Esophagus squamous epithelium (tissue), 5 donors: ENCODE measurements around the gene CPXM2. TPM values are rescaled to one million over a fixed set of nuclear protein-coding genes. Genes with fewer than 3 reads are reported as not detected.

ENCODE experiments used
- DNase-seq: peaks from one replicate; lab custom pipeline; 2025; lab: John Stamatoyannopoulos, UW
- H3K27ac ChIP-seq, 4 donors: fragments of 200-600 bp; sonication (generic); one replicate each; pipeline ENCODE4 v1.5.1; 2016 to 2019; ENCODE audit warnings: mild to moderate bottlenecking in 1 of 4
- H3K27me3 ChIP-seq, 4 donors: fragments of 200-600 bp; sonication (generic); 1 replicate in 3 of 4; 2 replicates in 1 of 4; pipeline versions ENCODE4 v1.5.1 to v1.6.0; 2017 to 2021; ENCODE audit warnings: antibody characterized with exemption in 1 of 4
- H3K36me3 ChIP-seq, 3 donors: fragments of 200-600 bp; sonication (generic); one replicate each; pipeline ENCODE4 v1.5.1; 2016 to 2019
- H3K4me1 ChIP-seq, 3 donors: fragments of 200-600 bp; sonication (generic); one replicate each; pipeline ENCODE4 v1.5.1; 2017 to 2019
- H3K4me3 ChIP-seq, 4 donors: fragments of 200-600 bp; sonication (generic); 1 replicate in 3 of 4; 2 replicates in 1 of 4; pipeline ENCODE4 v1.5.1; 2016 to 2019; ENCODE audit warnings: mild to moderate bottlenecking in 2 of 4, moderate library complexity in 1 of 4
- H3K9me3 ChIP-seq, 3 donors: fragments of 200-600 bp; sonication (generic); one replicate each; pipeline ENCODE4 v1.5.1; 2016 to 2019
- CTCF ChIP-seq, 6 experiments: fragments of 450-650 bp in 4 of 6; fragments of 200-600 bp in 2 of 6; sonication (generic) in 2 of 6; IDR thresholded peaks; one replicate each; pipeline ENCODE4 v1.5.1; 2016 to 2019; ENCODE audit warnings: antibody characterized with exemption in 6 of 6, mild to moderate bottlenecking in 4 of 6, moderate library complexity in 4 of 6
- POLR2A ChIP-seq, 4 donors: fragments of 450-650 bp; IDR thresholded peaks; one replicate each; pipeline ENCODE4 v1.6.1; 2017; ENCODE audit warnings: antibody characterized with exemption in 4 of 4, mild to moderate bottlenecking in 4 of 4, moderate library complexity in 3 of 4
- WGBS, 2 donors: methylation state at CpG; one replicate each; pipeline ENCODE4 v1.1.5; 2018; 5-methylcytosine and 5-hydroxymethylcytosine counted together
- intact Hi-C: fragments of 100-400 bp; cut with DNase I; formaldehyde crosslinking; loops from one replicate; pipeline ENCODE4 v1.15.0; 2022
- total RNA-seq, 4 donors: library from RNA; depleted of rRNA; stranded (reverse); fragments of >200 nt; gene quantifications; one replicate each; pipeline ENCODE4 v1.1.0, GENCODE V29; 2016
- donor health status: DM: yes; HTN: yes; CAD: no.

CPXM2 gene
- total RNA-seq, 4 donors from 2014 or later = 2.5 to 9.2 (median 3.0) TPM

DNA sequence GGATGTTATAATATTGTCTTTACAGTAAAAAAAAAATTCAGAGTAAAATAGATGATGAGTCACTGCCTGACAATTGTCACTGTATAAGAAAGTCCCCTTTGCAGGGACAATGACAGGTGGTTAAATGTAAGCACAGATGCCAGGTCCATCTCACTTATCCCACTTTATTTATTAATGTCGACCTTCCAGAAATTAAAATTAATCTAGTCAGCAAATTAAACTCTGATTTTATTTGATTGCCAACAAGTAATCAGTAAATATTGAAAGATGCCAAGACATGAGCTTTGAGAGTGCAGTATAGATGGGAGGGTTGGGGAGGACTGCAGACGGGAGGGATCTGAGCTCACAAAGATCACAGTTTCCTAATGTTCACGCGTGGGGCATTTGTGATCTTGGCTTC, 50.9 kb downstream of the CPXM2 start:
- Histone ChIP-seq H3K4me1 (peaks cover 0 to 4% (median 0%) of the 10 kb centered on the region in 3 donors), H3K9me3 (no peaks in the 10 kb centered on the region), H3K4me3 (no peak overlapping the region), H3K27ac (no peak overlapping the region), H3K36me3 (no peaks in the 10 kb centered on the region), H3K27me3 (peaks cover 0 to 5% (median 0%) of the 10 kb centered on the region in 4 donors)
- WGBS, 2 donors = 84 to 87% methylated on average over 4 of the region's 4 CpGs
- DNase-seq = no peak
- no peak for TF ChIP-seq POLR2A (IDR thresholded peaks at IDR 0.05)
- TF ChIP-seq CTCF (IDR thresholded peaks at IDR 0.05) = no peak
- intact Hi-C loops = no loop called here

- TF ChIP-seq POLR2A (IDR thresholded peaks at IDR 0.05) (no peak), CTCF (IDR thresholded peaks at IDR 0.05) (no peak)
- peaks cover 0 to 8% (median 0%) of the 10 kb centered on the region in 4 donors for H3K27me3 ChIP-seq
- H3K36me3 ChIP-seq = no peaks in the 10 kb centered on the region
- H3K27ac ChIP-seq = no peak overlapping the region
- no peak for DNase-seq
- no peak overlapping the region for H3K4me3 ChIP-seq
- no peaks in the 10 kb centered on the region for H3K4me1 ChIP-seq
- intact Hi-C loops = no loop called here
- 84 to 85% methylated on average over 9 to 13 of the region's 13 CpGs for WGBS, 2 donors
- no peaks in the 10 kb centered on the region for H3K9me3 ChIP-seq
Measured at GRCh38 chr10:123838596-123839310, 52.9 kb downstream of the CPXM2 start.

DNA sequence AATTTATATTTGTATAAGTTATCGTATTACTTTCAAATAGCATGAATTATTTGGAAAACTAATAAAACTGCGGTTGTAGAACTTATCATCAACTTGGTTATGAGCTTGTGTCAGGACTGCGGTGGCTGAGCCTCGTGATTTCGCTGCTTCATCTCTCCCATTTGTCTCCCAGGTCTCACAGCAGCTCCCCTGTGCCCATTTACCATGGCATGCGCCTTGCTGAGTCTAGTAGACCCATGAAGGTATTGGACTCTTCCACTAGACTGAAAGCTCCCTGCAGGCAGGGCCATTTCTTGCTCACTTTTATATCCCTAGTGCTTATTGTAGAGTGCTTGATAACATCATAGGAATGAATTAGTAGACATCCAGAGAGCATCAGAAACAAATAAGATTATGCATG, 53.9 kb downstream of the CPXM2 start:
- intact Hi-C loops = no loop called here
- H3K27ac ChIP-seq = no peak overlapping the region
- WGBS, 2 donors = 84 to 87% methylated on average over 6 of the region's 6 CpGs

DNA sequence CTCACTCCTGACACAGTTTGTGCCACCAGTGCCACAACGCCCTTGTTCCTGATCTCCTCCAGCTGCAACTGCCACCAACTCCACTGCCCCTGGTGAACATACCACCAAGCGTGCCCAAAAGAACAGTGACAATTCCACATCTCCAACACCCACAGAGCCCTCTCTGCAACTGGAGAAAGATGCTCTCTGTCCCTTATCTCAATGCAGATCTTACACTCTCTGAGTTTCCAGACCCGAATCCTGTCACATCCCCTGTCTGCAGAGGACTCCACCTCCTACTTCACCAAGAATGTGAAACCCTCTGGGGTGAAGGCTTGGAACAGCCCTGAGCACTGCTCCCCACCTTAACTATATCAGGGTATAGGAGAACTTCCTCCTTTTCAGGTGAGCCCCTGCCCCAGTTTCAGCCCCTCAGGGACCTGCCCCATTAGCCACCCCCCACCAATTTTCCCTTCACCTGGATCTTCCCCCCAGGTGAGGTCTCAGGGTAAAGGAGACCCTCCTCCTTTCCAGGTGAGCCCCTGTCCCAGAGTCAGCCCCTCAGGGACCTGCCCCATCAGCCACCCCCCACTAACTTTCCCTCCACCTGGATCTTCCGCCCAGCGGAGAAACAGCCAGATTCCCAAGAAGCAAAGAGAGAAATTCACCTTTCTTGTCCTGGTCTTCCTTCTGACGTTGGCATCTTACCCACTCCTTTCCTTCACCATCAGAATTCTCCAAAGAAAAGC, 55.0 kb downstream of the CPXM2 start:
- DNase-seq = no peak
- Histone ChIP-seq H3K4me3 (no peak overlapping the region), H3K9me3 (no peaks in the 10 kb centered on the region), H3K27me3 (peaks cover 0 to 8% (median 0%) of the 10 kb centered on the region in 4 donors), H3K4me1 (no peaks in the 10 kb centered on the region), H3K27ac (no peak overlapping the region), H3K36me3 (no peaks in the 10 kb centered on the region)
- no peak for TF ChIP-seq POLR2A (IDR thresholded peaks at IDR 0.05)
- TF ChIP-seq CTCF (IDR thresholded peaks at IDR 0.05) = no peak
- intact Hi-C loops = no loop called here
- 65 to 78% methylated on average over 4 to 6 of the region's 6 CpGs for WGBS, 2 donors

More for the DNA sequence above, 53.9 kb downstream of the CPXM2 start:
- no peaks in the 10 kb centered on the region for H3K9me3 ChIP-seq
- peaks cover 0 to 8% (median 0%) of the 10 kb centered on the region in 4 donors for H3K27me3 ChIP-seq
- no peak for DNase-seq
- no peaks in the 10 kb centered on the region for H3K4me1 ChIP-seq
- H3K4me3 ChIP-seq = no peak overlapping the region
- no peaks in the 10 kb centered on the region for H3K36me3 ChIP-seq
- no peak for TF ChIP-seq CTCF (IDR thresholded peaks at IDR 0.05)
- no peak for TF ChIP-seq POLR2A (IDR thresholded peaks at IDR 0.05)

GRCh38 chr10:123835575-123835974, 56.0 kb downstream of the CPXM2 start:
- no peak overlapping the region for H3K27ac ChIP-seq
- no peak for DNase-seq
- 24 to 26% methylated on average over 5 of the region's 5 CpGs for WGBS, 2 donors

More at GRCh38 chr10:123835575-123835974, 56.0 kb downstream of the CPXM2 start:
- TF ChIP-seq CTCF (IDR thresholded peaks at IDR 0.05) = no peak
- no peak for TF ChIP-seq POLR2A (IDR thresholded peaks at IDR 0.05)
- intact Hi-C loops = no loop called here
- Histone ChIP-seq H3K4me1 (no peaks in the 10 kb centered on the region), H3K9me3 (no peaks in the 10 kb centered on the region), H3K4me3 (no peak overlapping the region), H3K27me3 (peaks cover 0 to 8% (median 0%) of the 10 kb centered on the region in 4 donors), H3K36me3 (no peaks in the 10 kb centered on the region)
